ENCODE measurements around the gene HS3ST4. TPM values are rescaled to one million over a fixed set of nuclear protein-coding genes. Genes with fewer than 3 reads are reported as not detected.

HS3ST4 gene
- total and polyA plus RNA-seq, 10 of the 15 experiments (the other 5 are each of a cell fraction or from before 2014, with no cell fraction given), result 0.05 TPM; not detected in 9

DNA sequence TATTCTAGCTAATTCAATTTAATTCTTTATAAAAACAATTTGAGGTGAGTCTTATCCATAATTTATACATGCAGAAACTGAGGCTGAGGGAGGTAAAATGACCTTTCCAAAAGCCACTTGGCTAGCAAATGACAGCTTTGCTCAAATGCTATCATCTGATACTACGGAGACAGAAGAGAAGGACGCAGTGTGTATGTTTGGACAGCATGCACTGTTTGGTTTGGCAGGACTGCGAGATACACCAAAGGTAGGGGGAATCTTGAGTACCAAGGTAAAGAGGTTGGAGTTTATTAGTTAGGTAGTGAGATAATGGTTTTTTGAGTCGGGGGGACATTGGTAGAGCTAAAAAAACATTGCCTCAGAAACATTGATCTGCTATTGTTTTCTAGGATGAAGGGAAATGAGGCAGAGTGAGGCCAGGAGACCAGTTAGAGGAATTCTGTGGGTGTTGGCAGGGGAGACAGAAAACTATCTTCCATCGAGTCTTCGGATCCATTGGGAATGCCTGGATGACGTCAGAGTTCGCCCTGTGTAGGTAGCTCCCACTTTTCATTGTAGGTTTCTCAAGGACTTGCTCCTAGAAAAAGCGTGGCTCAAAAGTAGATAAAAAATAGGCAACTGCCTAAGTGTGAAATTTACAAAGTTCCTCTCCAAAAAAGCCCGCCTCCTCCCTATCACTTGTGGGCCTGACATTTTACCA lies 2.5 kb upstream of the HS3ST4 start:
- ATAC-seq (no peak), FAIRE-seq (no peak), DNase-seq (ENCODE audit: low read depth, low spot score) (no peak)
- no peak overlapping the region for H2AFZ ChIP-seq (ENCODE audit: control insufficient read depth, low read depth, low read length)
- ChIA-PET RAD21 (ENCODE audit: unreplicated experiment) (no interaction called here), SMC1A (ENCODE audit: uncharacterized antibody, unreplicated experiment) (no interaction called here), CTCF (interaction anchor here (1.0 kb wide), 1 partner anchor 253 kb away, joined by 3 read pairs; no protein-coding TSS in a partner anchor), POLR2A (no interaction called here)
- no peak overlapping the region for H3K4me2 ChIP-seq (ENCODE audit: control insufficient read depth, insufficient read depth)
- TF ChIP-seq ZBTB40 (IDR thresholded peaks at IDR 0.05; ENCODE audit: borderline replicate concordance) (no peak), CBFB (IDR thresholded peaks at IDR 0.05; ENCODE audit: low read depth) (no peak), IRF4 (IDR thresholded peaks at IDR 0.05; ENCODE audit: low read depth, low read length) (no peak), ETV6 (conservative IDR thresholded peaks at IDR 0.05 in 1 of 2, IDR thresholded peaks at IDR 0.05 in 1 of 2; ENCODE audit: borderline replicate concordance in 1 of 2, low read depth in 1 of 2) (no peak), ZNF24 (IDR thresholded peaks at IDR 0.05) (no peak), NR2C1 (IDR thresholded peaks at IDR 0.05) (no peak)
- H3K4me3 ChIP-seq, result no peak overlapping the region
- in situ Hi-C loops (cut with MboI), result no loop called here
- intact Hi-C loops (cut with micrococcal nuclease; ENCODE audit: unreplicated experiment), result no loop called here
- H3K27ac ChIP-seq (ENCODE audit: control insufficient read depth, insufficient read depth), result no peak overlapping the region
- peaks cover 0 to 12% of the 10 kb centered on the region in 2 experiments; a peak in 3 of 4 replicates for H3K27me3 ChIP-seq (replicated peaks in 1 of 2; ENCODE audit: control insufficient read depth in 2 of 2, insufficient read depth in 2 of 2, low read length in 1 of 2)
- H3K9ac ChIP-seq (ENCODE audit: control insufficient read depth, insufficient read depth, low read length), result no peak overlapping the region
- H3K36me3 ChIP-seq (ENCODE audit: control insufficient read depth in 2 of 2, insufficient read depth in 2 of 2, low read length in 1 of 2), result no peaks in the 10 kb centered on the region
- H4K20me1 ChIP-seq (ENCODE audit: control insufficient read depth, insufficient read depth), result no peaks in the 10 kb centered on the region
- H3K79me2 ChIP-seq (ENCODE audit: control insufficient read depth, insufficient read depth, low read length), result no peaks in the 10 kb centered on the region
- no peaks in the 10 kb centered on the region for H3K4me1 ChIP-seq (ENCODE audit: control insufficient read depth, insufficient read depth, low read length)
- H3K9me3 ChIP-seq (replicated peaks; ENCODE audit: control insufficient read depth, insufficient read depth, low read length), result no peaks in the 10 kb centered on the region
- 21% methylated on average over 10 of the region's 10 CpGs for WGBS (ENCODE audit: insufficient coverage, insufficient replicate concordance, low lambda C conversion rate, missing lambda C conversion rate)
- no TSS peak for BruUV-seq (replicated peaks)

All from GM12878 (cell line).